CD4-positive, alpha-beta T cell treated with Interleukin-15 for 4 hours (primary cell): ENCODE data around the gene CAPN12.

Experiments used
- DNase-seq: peaks from one replicate; pipeline ENCODE4 v3.0.0-alpha.2; 2020; ENCODE audit warnings: low spot score

CAPN12 gene

DNA sequence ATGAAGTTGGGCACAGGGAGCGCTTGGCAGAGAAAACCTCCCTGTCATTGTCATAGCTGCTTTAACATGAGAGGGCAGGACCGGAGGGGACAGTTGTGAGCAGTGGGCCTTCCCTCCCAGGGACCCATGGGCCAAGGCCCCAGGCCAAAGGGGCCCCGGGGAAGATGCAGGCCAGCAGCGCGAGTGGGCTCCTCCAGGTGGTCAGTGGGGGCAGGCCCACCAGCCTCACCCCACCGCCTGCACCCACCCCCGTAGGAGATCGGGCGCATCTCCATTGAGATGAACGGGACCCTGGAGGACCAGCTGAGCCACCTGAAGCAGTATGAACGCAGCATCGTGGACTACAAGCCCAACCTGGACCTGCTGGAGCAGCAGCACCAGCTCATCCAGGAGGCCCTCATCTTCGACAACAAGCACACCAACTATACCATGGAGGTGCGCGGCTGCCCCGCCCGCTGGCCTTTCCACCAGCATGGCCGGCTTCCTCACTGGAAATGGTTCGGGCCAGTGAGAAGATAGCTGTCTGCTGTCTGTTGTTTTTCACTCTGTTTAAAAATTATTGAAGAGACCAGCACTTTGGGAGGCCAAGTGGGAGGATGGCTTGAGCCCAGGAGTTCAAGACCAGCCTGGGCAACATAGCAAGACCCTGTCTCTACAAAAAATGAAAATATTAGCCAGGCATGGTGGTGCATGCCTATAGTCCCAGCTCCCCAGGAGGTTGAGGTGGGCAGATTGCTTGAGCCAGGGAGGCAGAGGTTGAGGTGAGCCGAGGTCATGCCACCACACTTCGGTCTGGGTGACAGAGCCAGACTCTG, 18.6 kb downstream of the CAPN12 start:
- no peak for DNase-seq

GRCh38 chr19:38723990-38724854, 20.1 kb downstream of the CAPN12 start:
- DNase-seq = no peak

GRCh38 chr19:38723606-38723965, 20.7 kb downstream of the CAPN12 start:
- no peak for DNase-seq

- no peak for DNase-seq
Observed at GRCh38 chr19:38722947-38723605, 21.2 kb downstream of the CAPN12 start.

DNA sequence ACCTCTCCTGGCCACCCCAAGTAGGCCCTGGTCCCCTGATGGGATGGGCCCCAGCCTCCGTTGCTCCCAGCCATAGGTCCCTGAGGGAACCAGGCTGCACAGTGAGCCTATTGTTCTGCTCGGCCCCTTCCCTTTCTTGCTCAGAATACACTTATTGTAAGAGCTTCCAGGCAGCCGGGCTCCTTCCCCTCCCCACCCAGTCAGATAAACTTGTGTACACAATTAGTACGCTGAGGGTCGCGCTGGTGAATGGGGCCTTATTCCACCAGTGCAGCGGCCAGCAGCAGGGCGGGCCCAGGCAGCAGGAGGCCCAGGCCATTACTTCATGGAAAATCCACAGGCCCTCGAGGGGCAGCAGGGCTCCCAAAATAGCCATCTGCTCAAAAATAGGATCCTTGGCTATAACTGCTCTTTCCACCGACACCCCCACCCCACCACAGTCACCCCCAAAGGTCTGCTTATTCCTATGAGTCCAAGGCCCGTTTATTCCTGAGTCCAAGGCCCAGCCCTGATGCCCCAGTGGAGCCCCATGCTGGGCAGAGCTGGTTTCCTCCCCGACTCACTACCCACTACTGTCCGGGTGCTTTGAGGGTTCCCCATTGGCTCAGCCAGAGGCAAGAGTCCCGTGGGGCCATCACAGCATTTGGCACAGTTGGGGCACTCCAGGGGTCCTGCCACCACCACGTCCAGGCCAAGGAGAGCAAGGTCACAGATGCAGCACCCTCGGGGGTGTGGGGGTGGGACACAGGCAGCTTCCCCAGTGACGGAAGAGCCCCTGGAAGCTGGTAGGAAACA, 22.1 kb downstream of the CAPN12 start:
- no peak for DNase-seq

GRCh38 chr19:38721496-38721895, 22.8 kb downstream of the CAPN12 start:
- no peak for DNase-seq

GRCh38 chr19:38720559-38721236, 23.6 kb downstream of the CAPN12 start:
- DNase-seq = no peak

GRCh38 chr19:38719761-38720558, 24.3 kb downstream of the CAPN12 start:
- no peak for DNase-seq

- no peak for DNase-seq
Observed at GRCh38 chr19:38718747-38719543, 25.3 kb downstream of the CAPN12 start.

- no peak for DNase-seq
Observed at GRCh38 chr19:38717855-38718254, 26.4 kb downstream of the CAPN12 start.

DNA sequence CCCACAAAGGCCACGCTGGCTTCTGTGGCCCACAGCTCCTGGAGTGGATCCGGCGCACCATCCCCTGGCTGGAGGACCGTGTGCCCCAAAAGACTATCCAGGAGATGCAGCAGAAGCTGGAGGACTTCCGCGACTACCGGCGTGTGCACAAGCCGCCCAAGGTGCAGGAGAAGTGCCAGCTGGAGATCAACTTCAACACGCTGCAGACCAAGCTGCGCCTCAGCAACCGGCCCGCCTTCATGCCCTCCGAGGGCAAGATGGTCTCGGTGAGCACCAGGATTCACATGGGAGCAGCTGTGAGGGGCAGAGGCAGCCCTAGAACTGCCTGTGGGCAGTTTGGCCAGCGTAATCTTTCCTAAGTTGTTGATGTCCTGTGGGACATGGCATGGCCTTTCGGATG, 27.2 kb downstream of the CAPN12 start:
- DNase-seq = no peak

GRCh38 chr19:38715555-38715954, 28.7 kb downstream of the CAPN12 start:
- no peak for DNase-seq

GRCh38 chr19:38714354-38714778, 29.9 kb downstream of the CAPN12 start:
- no peak for DNase-seq

DNA sequence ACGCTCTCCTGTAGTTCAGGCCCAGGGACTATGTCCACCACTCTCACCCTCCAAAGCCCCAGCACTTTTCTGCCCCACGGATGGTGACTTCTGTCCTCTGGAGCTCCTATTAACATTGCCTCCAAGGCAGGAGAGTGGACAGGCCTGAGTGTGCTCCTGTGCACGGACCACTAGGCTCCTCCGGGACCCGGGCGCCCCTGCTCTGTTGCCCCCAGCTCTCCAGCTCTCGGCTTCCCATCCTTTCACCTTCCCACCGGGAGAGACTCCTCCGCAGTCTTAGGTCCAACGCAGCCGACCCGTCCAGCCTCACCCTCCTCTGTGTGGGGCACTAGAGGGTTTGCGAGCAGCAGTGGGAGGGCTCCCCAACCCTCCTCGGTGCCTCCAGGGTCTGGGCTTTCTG, 30.4 kb downstream of the CAPN12 start:
- DNase-seq = no peak

DNA sequence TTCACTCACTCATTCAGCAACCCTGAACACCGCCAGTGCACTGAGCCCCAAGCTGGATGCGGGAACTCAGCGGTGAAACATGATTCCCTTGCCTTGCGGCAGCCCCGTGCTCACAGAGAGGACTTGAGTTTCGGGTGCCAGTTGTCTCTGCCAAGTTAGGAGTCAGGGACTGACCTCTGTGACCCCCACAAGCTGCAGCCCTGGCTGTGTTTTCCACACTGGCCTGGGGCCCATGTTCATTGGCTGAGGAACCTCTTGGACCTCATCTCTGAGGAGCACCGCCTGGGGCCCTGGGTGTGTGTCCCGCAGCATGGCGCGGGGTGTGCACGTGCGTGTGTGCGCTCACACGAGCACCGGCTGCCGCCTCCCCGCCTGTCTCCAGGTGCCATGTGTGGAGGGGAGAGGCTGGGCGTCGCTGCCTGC, 31.0 kb downstream of the CAPN12 start:
- DNase-seq = no peak

- no peak for DNase-seq
Observed at GRCh38 chr19:38712161-38712748, 32.0 kb downstream of the CAPN12 start.

GRCh38 chr19:38711726-38712153, 32.5 kb downstream of the CAPN12 start:
- DNase-seq = no peak

GRCh38 chr19:38710928-38711725, 33.1 kb downstream of the CAPN12 start:
- DNase-seq = no peak

DNA sequence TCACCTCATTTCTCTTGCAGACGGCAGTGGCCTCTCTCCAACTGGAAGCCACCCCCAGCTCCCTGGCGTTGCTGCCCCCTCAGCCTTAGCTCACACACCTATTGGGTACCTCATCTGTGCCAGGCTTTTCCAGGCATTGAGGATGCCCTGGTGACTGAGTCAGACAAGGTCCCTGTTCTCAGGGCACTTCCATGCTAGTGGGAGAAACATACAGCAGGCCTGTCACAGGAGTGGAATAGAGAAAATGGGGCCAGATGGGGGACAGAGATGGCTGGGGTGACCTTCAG, 33.9 kb downstream of the CAPN12 start:
- DNase-seq = no peak
